Right lobe of liver (tissue), 4 donors: ENCODE measurements around the gene NBEA.

ENCODE experiments used
- CTCF ChIP-seq, 4 donors: fragments of 200-600 bp in 3 of 4; fragments of 450-650 bp in 1 of 4; IDR thresholded peaks; one replicate each; pipeline versions ENCODE4 v1.5.1 to v1.8.0; 2016 to 2022; ENCODE audit warnings: antibody characterized with exemption in 4 of 4, mild to moderate bottlenecking in 2 of 4
- POLR2A ChIP-seq: fragments of 450-650 bp; IDR thresholded peaks from one replicate; pipeline ENCODE4 v1.6.1; 2017; ENCODE audit warnings: antibody characterized with exemption, mild to moderate bottlenecking
- donor health status: DM: no; HTN: no; CAD: no.
- donor health status: DM: no; HTN: no; CAD: no.
- donor health status: DM: no; HTN: yes; CAD: no.

DNA sequence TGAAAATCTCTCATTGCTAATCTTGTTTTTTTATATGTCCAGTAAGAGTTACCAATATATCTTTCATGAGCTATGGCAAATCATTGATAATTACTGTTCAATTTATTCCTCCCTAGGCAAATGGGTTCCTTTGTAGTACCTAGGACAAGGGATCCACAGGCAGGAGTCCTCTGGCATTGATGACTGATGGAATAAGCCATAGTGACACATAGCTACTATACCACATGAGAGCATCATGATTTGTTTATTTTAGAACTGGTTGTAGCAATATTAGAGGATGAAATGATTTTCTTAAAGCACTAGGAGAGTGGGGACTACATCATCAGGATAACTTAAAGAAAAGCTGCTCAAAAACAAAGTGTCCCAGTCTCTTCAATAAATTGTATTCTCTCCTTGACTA lies 556.2 kb downstream of the NBEA start:
- TF ChIP-seq CTCF (IDR thresholded peaks at IDR 0.05), result no peak
- no peak for TF ChIP-seq POLR2A
